ENCODE data around the gene RAPGEF4. TPM values are rescaled to one million over a fixed set of nuclear protein-coding genes. Genes with fewer than 3 reads are reported as not detected.

Gene RAPGEF4
- total and polyA plus RNA-seq, 4 donors, result 6.4 to 33.5 (median 8.6) TPM

GRCh38 chr2:172888714-172889669 lies 153.3 kb downstream of the RAPGEF4 start:
- Histone ChIP-seq H3K27ac (ENCODE audit: low read depth in 1 of 2, low read length in 1 of 2) (no peak overlapping the region), H3K4me3 (no peak overlapping the region), H3K9me3 (ENCODE audit: control insufficient read depth in 4 of 4, insufficient read depth in 3 of 4, low read length in 3 of 4) (no peaks in the 10 kb centered on the region), H3K4me1 (ENCODE audit: control insufficient read depth in 5 of 5, insufficient read depth in 5 of 5, low read length in 5 of 5) (peaks cover 0 to 12% (median 5%) of the 10 kb centered on the region in 5 donors), H3K36me3 (ENCODE audit: control insufficient read depth in 4 of 4, insufficient read depth in 4 of 4, low read length in 4 of 4) (no peaks in the 10 kb centered on the region), H3K27me3 (ENCODE audit: control insufficient read depth in 3 of 3, insufficient read depth in 3 of 3, low read length in 2 of 3) (no peaks in the 10 kb centered on the region), H3K9ac (ENCODE audit: insufficient read depth in 1 of 2, low read length in 2 of 2) (no peak overlapping the region)
- TF ChIP-seq, protein P1, sequence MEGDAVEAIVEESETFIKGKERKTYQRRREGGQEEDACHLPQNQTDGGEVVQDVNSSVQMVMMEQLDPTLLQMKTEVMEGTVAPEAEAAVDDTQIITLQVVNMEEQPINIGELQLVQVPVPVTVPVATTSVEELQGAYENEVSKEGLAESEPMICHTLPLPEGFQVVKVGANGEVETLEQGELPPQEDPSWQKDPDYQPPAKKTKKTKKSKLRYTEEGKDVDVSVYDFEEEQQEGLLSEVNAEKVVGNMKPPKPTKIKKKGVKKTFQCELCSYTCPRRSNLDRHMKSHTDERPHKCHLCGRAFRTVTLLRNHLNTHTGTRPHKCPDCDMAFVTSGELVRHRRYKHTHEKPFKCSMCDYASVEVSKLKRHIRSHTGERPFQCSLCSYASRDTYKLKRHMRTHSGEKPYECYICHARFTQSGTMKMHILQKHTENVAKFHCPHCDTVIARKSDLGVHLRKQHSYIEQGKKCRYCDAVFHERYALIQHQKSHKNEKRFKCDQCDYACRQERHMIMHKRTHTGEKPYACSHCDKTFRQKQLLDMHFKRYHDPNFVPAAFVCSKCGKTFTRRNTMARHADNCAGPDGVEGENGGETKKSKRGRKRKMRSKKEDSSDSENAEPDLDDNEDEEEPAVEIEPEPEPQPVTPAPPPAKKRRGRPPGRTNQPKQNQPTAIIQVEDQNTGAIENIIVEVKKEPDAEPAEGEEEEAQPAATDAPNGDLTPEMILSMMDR (IDR thresholded peaks at IDR 0.05; ENCODE audit: control extremely low read depth, extremely low read depth), result no peak
- no peak for ATAC-seq (ENCODE audit: insufficient read depth, low FRiP score)
- peak in 2 of 3 donors; percentile 30 to 51 for DNase-seq
- WGBS, 2 donors, result 54 to 69% methylated on average over 10 of the region's 10 CpGs

DNA sequence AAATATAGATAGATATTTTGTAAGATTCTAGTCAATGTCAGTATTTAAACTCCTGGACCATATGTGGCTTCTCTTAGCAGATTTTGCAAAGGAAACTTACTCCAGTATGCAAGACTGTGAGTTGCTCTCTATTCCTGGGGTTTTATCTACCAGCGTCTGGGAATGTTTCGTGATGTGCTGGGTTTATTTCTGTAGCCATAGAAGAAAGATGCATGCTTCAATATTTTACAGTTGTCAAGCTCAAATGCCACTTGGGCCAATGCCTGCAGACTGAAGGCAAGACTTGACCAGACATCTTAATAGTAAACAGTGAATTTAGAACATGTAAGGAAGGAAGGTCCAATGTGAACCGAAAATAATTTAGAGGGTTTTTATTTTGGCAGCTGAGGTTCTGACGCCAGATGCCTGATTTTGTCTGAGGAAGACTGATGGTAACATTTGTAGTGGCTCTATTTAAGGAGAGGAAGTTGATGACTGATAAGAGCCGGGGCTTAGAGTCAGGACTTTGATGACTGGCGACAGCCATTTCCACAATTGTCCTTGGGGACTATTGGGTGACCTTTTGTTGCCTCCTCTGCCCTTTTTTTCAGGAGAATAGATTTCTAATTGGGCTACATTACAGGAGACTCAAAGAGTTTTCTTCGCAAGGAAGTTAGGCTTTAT lies 154.3 kb downstream of the RAPGEF4 start:
- TF ChIP-seq, protein P1 (IDR thresholded peaks at IDR 0.05; ENCODE audit: control extremely low read depth, extremely low read depth), result no peak

DNA sequence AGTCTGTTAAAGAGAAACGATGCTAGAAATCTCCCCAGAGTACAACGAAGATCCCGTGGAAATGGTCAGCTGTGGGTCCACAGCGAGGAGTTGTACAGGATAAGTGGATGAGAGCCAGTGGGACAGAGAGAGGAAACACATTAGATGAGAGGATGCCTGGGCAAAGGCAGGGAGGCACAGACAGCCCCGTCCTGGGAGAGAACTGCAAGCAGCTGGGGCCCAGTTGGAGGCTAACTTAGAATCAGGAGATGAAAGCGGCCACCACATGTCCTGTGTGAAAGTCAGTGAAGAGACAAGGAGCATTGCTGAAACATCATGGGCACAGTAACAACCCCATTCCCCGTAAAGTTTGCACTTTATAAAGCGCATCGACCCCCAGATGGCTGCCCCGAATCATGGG lies 157.5 kb downstream of the RAPGEF4 start:
- H3K4me3 ChIP-seq, result no peak overlapping the region
- peaks cover 0 to 8% (median 0%) of the 10 kb centered on the region in 3 donors for H3K27me3 ChIP-seq (ENCODE audit: control insufficient read depth in 3 of 3, insufficient read depth in 3 of 3, low read length in 2 of 3)
- TF ChIP-seq, protein P1 (IDR thresholded peaks at IDR 0.05; ENCODE audit: control extremely low read depth, extremely low read depth), result no peak
- no peak overlapping the region for H3K9ac ChIP-seq (ENCODE audit: insufficient read depth in 1 of 2, low read length in 2 of 2)
- ATAC-seq (ENCODE audit: insufficient read depth, low FRiP score) (no peak), DNase-seq (no peak)
- H3K9me3 ChIP-seq (ENCODE audit: control insufficient read depth in 4 of 4, insufficient read depth in 3 of 4, low read length in 3 of 4), result no peaks in the 10 kb centered on the region
- no peaks in the 10 kb centered on the region for H3K36me3 ChIP-seq (ENCODE audit: control insufficient read depth in 4 of 4, insufficient read depth in 4 of 4, low read length in 4 of 4)
- no peak overlapping the region for H3K27ac ChIP-seq (ENCODE audit: low read depth in 1 of 2, low read length in 1 of 2)
- peaks cover 4 to 23% (median 5%) of the 10 kb centered on the region in 5 donors for H3K4me1 ChIP-seq (ENCODE audit: control insufficient read depth in 5 of 5, insufficient read depth in 5 of 5, low read length in 5 of 5)
- 86 to 90% methylated on average over 10 of the region's 10 CpGs for WGBS, 2 donors

More for the DNA sequence above, 154.3 kb downstream of the RAPGEF4 start:
- no peaks in the 10 kb centered on the region for H3K36me3 ChIP-seq (ENCODE audit: control insufficient read depth in 4 of 4, insufficient read depth in 4 of 4, low read length in 4 of 4)
- H3K9ac ChIP-seq (ENCODE audit: insufficient read depth in 1 of 2, low read length in 2 of 2), result no peak overlapping the region
- no peaks in the 10 kb centered on the region for H3K9me3 ChIP-seq (ENCODE audit: control insufficient read depth in 4 of 4, insufficient read depth in 3 of 4, low read length in 3 of 4)
- H3K4me3 ChIP-seq, result no peak overlapping the region
- 33 to 39% methylated on average over 7 of the region's 7 CpGs for whole genome bisulfite sequencing, 2 donors
- no peaks in the 10 kb centered on the region for H3K27me3 ChIP-seq (ENCODE audit: control insufficient read depth in 3 of 3, insufficient read depth in 3 of 3, low read length in 2 of 3)
- H3K27ac ChIP-seq (ENCODE audit: low read depth in 1 of 2, low read length in 1 of 2), result no peak overlapping the region
- DNase-seq, result peak in 2 of 3 donors; percentile 4 to 13
- H3K4me1 ChIP-seq (ENCODE audit: control insufficient read depth in 5 of 5, insufficient read depth in 5 of 5, low read length in 5 of 5), result peaks cover under 1 to 19% (median 5%) of the 10 kb centered on the region in 5 donors
- no peak for ATAC-seq (ENCODE audit: insufficient read depth, low FRiP score)
